Panc1 (cell line): ENCODE results near the gene GOSR1. TPM values are rescaled to one million over a fixed set of nuclear protein-coding genes. Genes with fewer than 3 reads are reported as not detected.

ENCODE experiments used
- ATAC-seq: fragments of 200-7000 bp; cut with Tn5 transposase; 2 replicates; pipeline ENCODE4 v1.9.1; 2020; ENCODE audit warnings: mild to moderate bottlenecking, moderate library complexity
- BruUV-seq: library from RNA; stranded (reverse); fragments of 400-500 nt; replicated peaks from 2 replicates; lab custom pipeline; 2021; lab: Mats Ljungman, UMichigan
- CTCF ChIA-PET: fragments of 300-600 bp; sonication (Branson Sonifier 250); formaldehyde crosslinking; loops from one replicate; lab custom pipeline; 2022; ENCODE audit warnings: antibody characterized with exemption; lab: Charles Lee
- POLR2A ChIA-PET: fragments of 300-600 bp; sonication (Branson Sonifier 250); formaldehyde crosslinking; loops from one replicate; lab custom pipeline; 2022; ENCODE audit warnings: antibody characterized with exemption; lab: Charles Lee
- DNase-seq: peaks from one replicate; pipeline ENCODE4 v3.0.0-alpha.2; 2010; ENCODE audit warnings: low read depth, low spot score
- H3K27ac ChIP-seq: 2 replicates; pipeline ENCODE4 v1.5.1; 2011; ENCODE audit warnings: mild to moderate bottlenecking, low read length, inconsistent platforms
- H3K27me3 ChIP-seq: fragments of 200-500 bp; sonication (Bioruptor generic); 2 replicates; pipeline ENCODE4 v1.6.0; 2014; ENCODE audit warnings: low read length, inconsistent platforms; ENCODE audit not compliant: control insufficient read depth, insufficient read depth
- H3K36me3 ChIP-seq: fragments of 200-500 bp; sonication (Bioruptor generic); 2 replicates; pipeline ENCODE4 v1.5.1; 2014; ENCODE audit warnings: inconsistent platforms, mild to moderate bottlenecking, low read length, moderate library complexity; ENCODE audit not compliant: control insufficient read depth, insufficient read depth
- H3K4me1 ChIP-seq: 2 replicates; pipeline ENCODE4 v1.5.1; 2011; ENCODE audit warnings: inconsistent platforms, mild to moderate bottlenecking, low read length, moderate library complexity; ENCODE audit not compliant: control insufficient read depth, insufficient read depth
- H3K4me3 ChIP-seq, 2 experiments: 2 replicates each; pipeline ENCODE4 v1.5.1; 2011 to 2012; ENCODE audit warnings: low read depth in 2 of 2, low read length in 2 of 2, mild to moderate bottlenecking in 2 of 2, inconsistent platforms in 1 of 2, moderate library complexity in 1 of 2
- H3K9me3 ChIP-seq: fragments of 200-500 bp; sonication (Bioruptor generic); 2 replicates; pipeline ENCODE4 v1.5.1; 2014; ENCODE audit warnings: low read depth, mild to moderate bottlenecking, inconsistent platforms, low read length, moderate library complexity; ENCODE audit not compliant: control insufficient read depth, insufficient read depth
- POLR2AphosphoS5 ChIP-seq: IDR thresholded peaks from 2 replicates; pipeline ENCODE4 v1.6.1; 2012; ENCODE audit warnings: mild to moderate bottlenecking, low read depth, low read length, moderate library complexity
- SIN3A ChIP-seq: IDR thresholded peaks from 2 replicates; pipeline ENCODE4 v1.6.1; 2012; ENCODE audit warnings: low read depth, mild to moderate bottlenecking, low read length, moderate library complexity, borderline replicate concordance; ENCODE audit not compliant: insufficient read depth
- TCF7L2 ChIP-seq: IDR thresholded peaks from 2 replicates; pipeline ENCODE4 v1.6.1; 2011; ENCODE audit warnings: mild to moderate bottlenecking, low read depth, low read length, inconsistent platforms
- in situ Hi-C: cut with HindIII; loops from 2 replicates; pipeline ENCODE4 v1.10.0; 2016; ENCODE audit warnings: low sequenced_read_pairs, low pct_unique_long_range_greater_than_20kb
- intact Hi-C: fragments of 100-400 bp; cut with micrococcal nuclease; formaldehyde crosslinking; loops from one replicate; pipeline ENCODE4 v1.10.0; 2022; ENCODE audit not compliant: unreplicated experiment
- total RNA-seq: library from RNA; stranded (reverse); gene quantifications from one replicate; pipeline ENCODE4 v1.2.1, GENCODE V29; 2021; ENCODE audit not compliant: unreplicated experiment
- TF ChIP-seq, protein P1 (sequence below), 2 experiments: IDR thresholded peaks; 2 replicates each; pipeline ENCODE4 v1.6.1; 2011 to 2012; ENCODE audit warnings: low read depth in 2 of 2, control low read depth in 1 of 2, low read length in 1 of 2, mild to moderate bottlenecking in 1 of 2, moderate library complexity in 1 of 2; ENCODE audit not compliant: insufficient read depth in 1 of 2
- TF ChIP-seq, protein P2 (sequence below): fragments of 450-650 bp; IDR thresholded peaks from 2 replicates; pipeline ENCODE4 v1.5.1; 2017; ENCODE audit warnings: mild to moderate bottlenecking

Gene GOSR1
- total RNA-seq, 1 experiment from 2014 or later: 68.0 TPM

- Histone ChIP-seq H3K9me3 (no peaks in the 10 kb centered on the region), H3K4me1 (peaks cover 5% of the 10 kb centered on the region; the same call in 1 of the 2 replicates), H3K36me3 (peaks cover 5% of the 10 kb centered on the region), H3K27ac (no peak overlapping the region), H3K4me3 (no peak overlapping the region), H3K27me3 (no peaks in the 10 kb centered on the region)
- TF ChIP-seq, protein P1, sequence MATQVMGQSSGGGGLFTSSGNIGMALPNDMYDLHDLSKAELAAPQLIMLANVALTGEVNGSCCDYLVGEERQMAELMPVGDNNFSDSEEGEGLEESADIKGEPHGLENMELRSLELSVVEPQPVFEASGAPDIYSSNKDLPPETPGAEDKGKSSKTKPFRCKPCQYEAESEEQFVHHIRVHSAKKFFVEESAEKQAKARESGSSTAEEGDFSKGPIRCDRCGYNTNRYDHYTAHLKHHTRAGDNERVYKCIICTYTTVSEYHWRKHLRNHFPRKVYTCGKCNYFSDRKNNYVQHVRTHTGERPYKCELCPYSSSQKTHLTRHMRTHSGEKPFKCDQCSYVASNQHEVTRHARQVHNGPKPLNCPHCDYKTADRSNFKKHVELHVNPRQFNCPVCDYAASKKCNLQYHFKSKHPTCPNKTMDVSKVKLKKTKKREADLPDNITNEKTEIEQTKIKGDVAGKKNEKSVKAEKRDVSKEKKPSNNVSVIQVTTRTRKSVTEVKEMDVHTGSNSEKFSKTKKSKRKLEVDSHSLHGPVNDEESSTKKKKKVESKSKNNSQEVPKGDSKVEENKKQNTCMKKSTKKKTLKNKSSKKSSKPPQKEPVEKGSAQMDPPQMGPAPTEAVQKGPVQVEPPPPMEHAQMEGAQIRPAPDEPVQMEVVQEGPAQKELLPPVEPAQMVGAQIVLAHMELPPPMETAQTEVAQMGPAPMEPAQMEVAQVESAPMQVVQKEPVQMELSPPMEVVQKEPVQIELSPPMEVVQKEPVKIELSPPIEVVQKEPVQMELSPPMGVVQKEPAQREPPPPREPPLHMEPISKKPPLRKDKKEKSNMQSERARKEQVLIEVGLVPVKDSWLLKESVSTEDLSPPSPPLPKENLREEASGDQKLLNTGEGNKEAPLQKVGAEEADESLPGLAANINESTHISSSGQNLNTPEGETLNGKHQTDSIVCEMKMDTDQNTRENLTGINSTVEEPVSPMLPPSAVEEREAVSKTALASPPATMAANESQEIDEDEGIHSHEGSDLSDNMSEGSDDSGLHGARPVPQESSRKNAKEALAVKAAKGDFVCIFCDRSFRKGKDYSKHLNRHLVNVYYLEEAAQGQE (IDR thresholded peaks at IDR 0.05; ENCODE audit: insufficient read depth in 1 of 2, low read depth in 2 of 2, low read length in 1 of 2): no peak
- no peak for TF ChIP-seq POLR2AphosphoS5
- DNase-seq: no peak
- intact Hi-C loops: no loop called here
- ChIA-PET POLR2A (no interaction called here), CTCF (no interaction called here)
- BruUV-seq: no TSS peak
- in situ Hi-C loops: no loop called here
- no peak for ATAC-seq
These were observed 8.7 kb upstream of the GOSR1 start for GRCh38 chr17:30468465-30468864.

- no TSS peak for BruUV-seq
- Histone ChIP-seq H3K9me3 (no peaks in the 10 kb centered on the region), H3K36me3 (no peaks in the 10 kb centered on the region), H3K27me3 (no peaks in the 10 kb centered on the region), H3K4me1 (peaks cover 12% of the 10 kb centered on the region), H3K27ac (no peak overlapping the region), H3K4me3 (peak overlapping the region in 1 of 2 experiments; percentile 26; a peak in 1 of 4 replicates)
- ATAC-seq (no peak), DNase-seq (no peak)
- intact Hi-C loops (no loop called here), in situ Hi-C loops (no loop called here)
- no peak for TF ChIP-seq POLR2AphosphoS5
- no peak for TF ChIP-seq TCF7L2
- TF ChIP-seq, protein P1 (IDR thresholded peaks at IDR 0.05; ENCODE audit: insufficient read depth in 1 of 2, low read depth in 2 of 2, low read length in 1 of 2): no peak
- TF ChIP-seq, protein P2, sequence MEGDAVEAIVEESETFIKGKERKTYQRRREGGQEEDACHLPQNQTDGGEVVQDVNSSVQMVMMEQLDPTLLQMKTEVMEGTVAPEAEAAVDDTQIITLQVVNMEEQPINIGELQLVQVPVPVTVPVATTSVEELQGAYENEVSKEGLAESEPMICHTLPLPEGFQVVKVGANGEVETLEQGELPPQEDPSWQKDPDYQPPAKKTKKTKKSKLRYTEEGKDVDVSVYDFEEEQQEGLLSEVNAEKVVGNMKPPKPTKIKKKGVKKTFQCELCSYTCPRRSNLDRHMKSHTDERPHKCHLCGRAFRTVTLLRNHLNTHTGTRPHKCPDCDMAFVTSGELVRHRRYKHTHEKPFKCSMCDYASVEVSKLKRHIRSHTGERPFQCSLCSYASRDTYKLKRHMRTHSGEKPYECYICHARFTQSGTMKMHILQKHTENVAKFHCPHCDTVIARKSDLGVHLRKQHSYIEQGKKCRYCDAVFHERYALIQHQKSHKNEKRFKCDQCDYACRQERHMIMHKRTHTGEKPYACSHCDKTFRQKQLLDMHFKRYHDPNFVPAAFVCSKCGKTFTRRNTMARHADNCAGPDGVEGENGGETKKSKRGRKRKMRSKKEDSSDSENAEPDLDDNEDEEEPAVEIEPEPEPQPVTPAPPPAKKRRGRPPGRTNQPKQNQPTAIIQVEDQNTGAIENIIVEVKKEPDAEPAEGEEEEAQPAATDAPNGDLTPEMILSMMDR: no peak
- TF ChIP-seq SIN3A: no peak
- POLR2A ChIA-PET: no interaction called here
- CTCF ChIA-PET: no interaction called here
These were observed 4.8 kb upstream of the GOSR1 start for GRCh38 chr17:30472238-30472890.
